ENCODE results near the gene PPP1R16B.

DNA sequence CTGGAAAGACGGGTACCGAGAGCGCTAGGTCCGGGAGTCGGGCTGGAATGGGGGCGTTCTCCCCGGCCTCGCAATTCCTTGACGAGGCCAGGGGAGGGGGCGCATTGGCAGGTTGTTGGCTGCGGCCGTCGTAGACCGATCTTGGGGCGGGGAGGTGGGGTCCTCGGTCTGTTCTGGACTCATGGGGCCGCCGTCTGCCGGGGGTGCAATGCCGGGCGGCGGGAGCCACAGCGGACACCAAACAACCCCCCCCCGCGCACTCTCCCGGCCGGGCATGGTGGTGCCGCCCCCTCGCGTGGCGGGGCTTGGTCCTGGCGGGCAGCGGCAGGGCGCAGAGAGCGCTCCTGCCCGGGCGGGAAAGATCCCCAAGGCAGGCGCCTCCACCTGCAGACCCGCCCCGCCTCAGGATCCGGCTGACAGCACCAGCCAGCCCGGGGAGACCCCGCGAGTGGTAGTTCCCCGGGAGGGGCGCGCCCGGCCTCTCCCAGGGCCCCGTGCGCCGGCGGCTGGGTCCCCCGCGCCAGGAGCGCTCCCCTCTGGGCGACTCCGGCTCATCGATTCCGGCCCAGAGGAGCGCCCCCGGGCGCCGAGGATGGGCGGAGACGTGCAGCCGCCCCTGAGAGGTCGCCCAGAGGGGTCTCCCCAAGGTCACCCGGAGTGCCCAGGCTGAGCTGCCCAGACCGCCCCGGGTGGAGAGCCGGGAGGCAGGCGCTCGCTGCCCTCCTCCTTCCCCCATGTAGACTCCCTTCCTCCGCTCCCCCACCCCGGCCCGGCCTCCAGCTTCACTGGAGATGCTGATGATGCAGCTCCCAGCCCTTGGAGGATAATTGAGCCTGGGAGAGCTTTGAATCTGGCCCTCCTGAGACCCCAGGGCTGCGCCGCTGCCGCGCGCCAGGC lies 709 bp downstream of the PPP1R16B start:
- TF ChIP-seq CTCF (IDR thresholded peaks at IDR 0.05) (no peak), POLR2A (IDR thresholded peaks at IDR 0.05) (no peak)
